Limb (tissue), 2 donors: ENCODE data around the gene C10orf88.
"Not testable (repeated sequence)": the region's sequence is repeated elsewhere in the genome, so short reads cannot be mapped to it uniquely, and the experiment has no call there.

Experiments
- DNase-seq, 2 donors: peaks; one replicate each; pipeline ENCODE4 v3.0.0-alpha.2; 2016; ENCODE audit errors: extremely low spot score in 2 of 2

Gene C10orf88

DNA sequence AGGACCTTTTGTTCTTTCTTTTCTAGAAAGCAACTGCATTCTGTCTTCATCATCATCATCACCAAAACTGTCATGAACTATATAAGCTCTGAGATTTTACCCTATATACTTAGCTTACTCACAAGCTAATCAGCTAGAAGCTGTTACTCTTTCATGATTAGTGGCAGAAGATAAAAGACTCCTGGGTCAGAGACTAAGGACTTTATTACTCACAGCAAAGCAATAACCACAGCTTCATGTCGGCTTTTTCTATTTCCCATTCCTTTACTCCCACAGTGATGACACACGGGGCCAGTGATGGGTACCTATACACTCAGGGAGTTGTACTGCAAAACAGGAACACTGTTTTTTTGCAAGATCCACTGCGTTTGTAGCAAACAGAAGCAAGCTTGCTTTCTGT lies 8.4 kb upstream of the C10orf88 start:
- no peak for DNase-seq

DNA sequence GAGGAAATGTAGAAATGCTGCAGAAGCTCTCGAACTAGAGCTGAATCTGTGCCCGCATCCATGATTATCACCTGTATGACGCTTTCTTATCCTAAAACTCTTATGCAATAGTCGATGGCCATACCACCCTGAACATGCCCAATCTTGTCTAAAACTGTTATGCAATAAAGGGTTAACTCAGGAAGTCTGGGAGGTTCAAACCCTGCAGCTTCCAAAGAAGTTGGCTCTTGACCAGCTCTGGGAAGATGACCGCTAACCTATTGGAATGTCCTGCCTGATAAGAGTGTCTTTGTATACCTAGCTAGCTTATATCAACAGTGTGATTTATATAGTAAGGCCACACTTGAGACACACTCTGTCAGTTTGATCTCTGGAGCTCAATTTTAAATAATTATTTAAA lies 3.4 kb upstream of the C10orf88 start:
- DNase-seq: no peak

DNA sequence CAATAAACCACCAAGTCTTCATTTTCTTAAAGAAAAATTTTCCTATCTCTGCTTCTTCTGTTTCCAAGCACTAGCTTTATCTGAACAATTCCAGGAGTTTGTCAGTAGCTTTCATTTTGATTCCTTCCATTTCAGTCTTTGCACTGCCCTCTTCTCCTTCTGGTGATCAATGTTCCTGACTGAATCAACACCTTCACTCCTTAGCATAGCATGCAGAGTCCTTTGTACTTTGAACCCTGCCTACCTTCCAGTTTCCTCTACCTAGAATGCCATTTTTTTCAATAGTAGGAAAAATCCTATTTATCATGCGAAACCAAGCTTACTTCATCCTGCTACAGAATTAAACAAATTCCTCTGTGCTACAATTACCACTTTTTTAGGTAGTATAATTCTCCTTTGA lies 1.9 kb upstream of the C10orf88 start:
- no peak for DNase-seq

DNA sequence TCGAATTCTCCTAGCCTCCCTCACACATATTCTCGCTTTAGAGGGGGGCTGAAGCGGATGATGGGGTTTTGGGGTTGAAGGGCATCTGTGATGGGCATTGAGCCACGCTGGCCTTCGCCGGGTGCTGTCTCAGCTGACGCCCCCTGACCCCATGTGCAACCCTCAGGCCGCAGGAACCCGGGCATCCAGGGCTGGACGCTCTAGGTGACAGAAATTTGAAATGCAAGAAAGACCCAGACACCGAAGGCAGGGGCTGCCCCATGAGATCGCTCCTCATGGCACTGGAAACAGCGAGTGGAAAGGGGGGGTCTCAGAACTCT lies 664 bp upstream of the C10orf88 start:
- no peak for DNase-seq

DNA sequence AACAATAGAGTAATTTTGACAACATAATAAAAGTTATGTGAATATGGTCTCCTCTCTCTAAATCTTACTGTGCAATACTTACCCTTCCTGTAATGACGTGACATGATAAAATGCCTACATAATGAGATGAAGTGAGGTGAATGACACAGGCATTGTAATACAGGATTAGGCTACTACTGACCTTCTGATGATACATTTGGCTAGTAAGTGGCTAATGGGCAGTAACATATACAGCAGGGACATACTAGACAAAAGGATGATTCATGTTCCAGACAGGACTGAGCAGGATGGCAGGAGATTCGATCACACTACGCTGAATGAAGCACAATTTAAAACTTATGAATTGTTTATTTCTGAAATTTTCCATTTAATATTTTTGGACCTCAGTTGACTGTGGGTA lies 4.7 kb downstream of the C10orf88 start:
- no peak for DNase-seq

DNA sequence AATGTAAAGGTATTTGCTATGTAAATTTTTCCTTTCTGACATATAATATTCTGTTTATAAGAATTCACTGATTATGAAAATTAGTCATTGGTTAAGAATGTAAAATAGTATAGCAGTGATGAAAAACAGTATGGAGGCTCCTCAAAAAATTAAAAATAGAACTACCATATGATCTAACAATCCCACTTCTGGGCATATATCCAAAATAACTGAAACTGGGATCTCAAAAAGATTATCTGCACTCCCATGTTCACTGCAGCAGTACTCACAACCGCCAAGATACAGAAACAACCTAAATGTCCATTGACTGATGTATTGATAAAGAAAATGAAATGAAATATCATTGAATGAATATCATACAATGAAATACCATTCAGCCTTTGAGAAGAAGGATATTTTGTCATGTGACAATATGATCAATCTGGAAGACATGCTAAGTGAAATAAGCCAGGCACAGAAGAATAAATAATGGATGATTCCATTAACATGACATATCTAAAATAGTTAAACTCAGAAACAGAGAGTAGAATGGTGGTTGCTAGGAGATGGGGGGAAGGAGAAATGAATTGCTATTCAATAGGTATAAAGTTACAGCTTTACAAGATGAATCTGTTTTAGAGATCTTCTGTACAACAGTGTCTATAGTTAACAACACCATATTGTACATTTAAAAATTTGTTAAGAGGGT lies 14.0 kb downstream of the C10orf88 start:
- peak in 1 of 2 donors; percentile 7 for DNase-seq

DNA sequence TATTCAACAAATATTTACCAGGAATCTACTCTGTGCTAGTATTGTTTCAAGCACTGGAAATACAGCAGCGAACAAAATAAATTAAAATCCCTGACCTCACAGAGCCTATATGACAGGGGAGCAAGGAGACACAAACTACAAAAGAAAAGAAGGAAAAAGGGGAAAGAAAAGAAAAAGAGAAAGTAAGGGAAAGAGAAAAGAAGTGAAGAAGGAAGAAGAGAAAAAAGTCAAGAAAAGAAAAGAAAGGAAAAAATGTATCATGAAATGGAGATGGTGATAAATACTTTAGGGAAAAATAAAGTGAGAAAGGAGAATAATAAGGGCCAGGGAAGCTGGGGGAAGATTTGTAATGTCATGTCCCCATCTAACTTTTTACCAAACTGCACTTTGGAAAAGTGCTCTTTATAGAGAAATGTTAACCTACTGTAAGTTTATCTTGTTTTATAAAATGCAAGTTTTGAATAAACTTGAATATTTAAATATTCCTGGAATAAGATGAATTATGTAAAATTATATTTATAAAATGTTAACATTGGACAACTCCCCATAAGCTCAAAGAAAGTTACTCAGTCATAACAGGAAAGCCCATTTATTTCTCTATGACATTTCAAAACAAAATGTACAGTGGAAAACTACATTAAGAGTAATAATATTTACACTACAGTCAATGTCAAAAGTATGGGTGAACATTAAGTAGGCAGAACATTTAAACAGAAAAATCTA lies 14.7 kb downstream of the C10orf88 start:
- DNase-seq: no peak

DNA sequence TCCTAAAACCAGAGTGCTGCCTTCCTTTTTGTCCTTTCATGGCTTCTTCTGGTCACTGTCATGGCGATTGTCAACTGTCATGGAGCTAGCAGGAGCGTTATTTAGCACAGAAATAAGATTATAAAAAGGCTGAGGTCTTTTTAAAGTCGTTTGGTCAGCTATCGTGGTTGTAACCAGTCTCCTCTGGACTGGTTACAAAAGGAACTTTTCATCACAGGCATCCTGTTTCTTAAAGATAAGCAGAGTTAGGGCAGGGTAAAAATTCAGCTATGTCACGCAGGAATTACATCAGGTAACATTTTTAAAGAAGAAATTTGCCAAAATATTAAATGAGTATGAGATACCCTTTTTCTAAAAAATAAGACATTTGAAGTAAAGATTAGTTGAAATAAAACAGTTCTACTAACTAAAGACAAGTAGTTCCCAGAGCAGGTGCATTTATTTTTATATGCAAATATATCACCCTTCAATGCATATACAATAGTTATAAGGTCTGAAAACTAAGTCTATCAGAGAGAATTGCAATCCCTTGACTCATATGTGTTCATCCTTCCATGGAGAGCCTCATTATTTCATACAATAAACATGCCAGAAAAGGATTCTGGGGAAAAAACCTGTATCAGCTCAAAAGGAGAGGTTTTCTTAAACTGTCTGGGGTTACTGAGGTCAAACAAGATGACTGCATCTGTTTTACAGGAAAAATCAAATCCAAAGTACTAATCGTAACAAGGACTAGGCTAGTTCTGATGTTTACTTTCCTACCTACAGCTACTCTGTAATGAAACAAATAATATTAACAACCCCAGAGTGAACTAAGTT lies 22.7 kb downstream of the C10orf88 start:
- no peak for DNase-seq

DNA sequence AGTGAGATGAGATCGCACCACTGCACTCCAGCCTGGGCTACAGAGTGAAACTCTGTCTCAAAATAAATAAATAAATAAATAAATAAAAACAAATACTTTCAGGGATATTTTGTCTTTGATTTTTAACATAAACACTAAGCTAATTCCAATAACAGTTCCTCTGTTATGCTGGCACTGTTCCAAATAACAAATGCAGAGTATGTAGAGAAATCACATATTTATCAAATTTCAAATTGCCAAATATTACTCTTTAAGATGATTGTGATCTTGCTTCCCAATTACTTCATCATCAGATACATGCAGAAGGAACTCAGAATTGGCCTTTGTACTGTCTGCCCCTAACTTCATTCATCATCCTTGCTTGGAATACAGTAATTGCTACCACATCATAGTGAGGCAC lies 23.9 kb downstream of the C10orf88 start:
- no peak for DNase-seq

DNA sequence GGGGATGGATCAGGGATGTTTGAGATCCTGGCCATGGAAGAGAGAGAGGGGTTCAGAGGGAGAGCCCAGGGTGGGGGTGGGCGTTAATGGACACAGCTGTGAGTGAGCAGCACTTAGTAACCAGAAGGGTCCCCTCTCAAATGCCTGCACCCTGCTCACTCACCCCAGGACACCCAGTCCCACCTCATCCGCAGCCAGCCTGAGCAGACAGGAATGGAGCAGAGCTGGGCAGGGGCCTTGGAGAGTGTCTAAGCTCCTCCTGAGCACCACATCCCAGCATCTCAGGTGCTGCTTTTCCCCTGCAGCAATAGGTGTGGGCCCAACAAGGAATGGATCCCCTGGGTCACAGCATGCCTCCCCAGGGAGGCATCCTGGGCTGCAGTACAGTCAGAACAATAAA lies 38.3 kb downstream of the C10orf88 start:
- DNase-seq: no peak

DNA sequence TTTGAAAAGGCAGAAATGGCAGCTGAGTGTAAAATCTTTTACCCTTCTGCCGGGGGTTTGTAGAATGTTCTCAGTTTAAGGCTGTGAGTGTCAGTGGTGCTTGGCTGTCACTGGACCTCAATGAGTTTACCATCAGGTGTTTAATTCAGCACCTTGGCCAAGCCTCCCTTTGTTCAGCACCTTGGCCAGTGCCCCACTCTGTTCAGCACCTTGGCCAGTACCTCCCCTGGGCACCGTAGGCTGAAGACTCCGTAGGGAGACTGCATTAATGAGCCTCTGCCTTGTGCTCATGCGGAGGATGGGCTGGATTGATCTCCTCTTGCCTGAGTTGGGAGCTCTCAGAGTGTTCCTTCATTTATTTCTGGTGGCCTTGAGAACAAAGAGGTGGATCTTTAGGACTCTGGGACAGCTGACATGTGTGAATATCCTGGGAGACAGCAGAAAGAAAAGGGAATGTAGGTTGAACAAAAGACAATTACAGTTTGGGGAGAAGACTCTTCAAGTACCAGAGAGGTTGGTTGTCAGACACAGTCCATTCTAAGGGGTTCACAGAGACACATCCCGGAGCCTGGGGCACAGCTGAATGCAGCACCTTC lies 42.0 kb downstream of the C10orf88 start:
- peak; percentile 35 to 79 for DNase-seq

DNA sequence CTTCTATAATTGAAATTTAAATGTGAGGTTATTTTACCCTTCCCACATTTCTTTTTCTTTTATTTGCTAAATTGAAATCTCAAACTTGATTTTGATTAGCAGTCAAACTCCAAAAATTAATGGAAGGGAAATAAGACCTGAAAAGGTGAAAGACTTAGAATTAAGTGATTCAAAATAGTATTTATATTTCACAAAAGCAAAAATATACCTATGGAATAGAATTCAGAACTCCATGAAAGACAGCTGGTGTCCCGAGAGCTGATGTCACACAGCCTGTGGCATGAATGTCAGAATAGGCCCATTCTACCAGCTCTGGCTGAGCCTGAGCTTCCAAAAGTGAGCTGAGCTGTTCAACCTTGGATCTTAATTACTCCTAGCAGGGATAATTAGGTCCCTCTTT lies 43.7 kb downstream of the C10orf88 start, which contains the start of gene FAM24A:
Gene FAM24A (plus strand): TSS at position 301 of the 400 bp plus-strand sequence. CDS start 1,025 bp downstream, outside the sequence.
- no peak for DNase-seq

DNA sequence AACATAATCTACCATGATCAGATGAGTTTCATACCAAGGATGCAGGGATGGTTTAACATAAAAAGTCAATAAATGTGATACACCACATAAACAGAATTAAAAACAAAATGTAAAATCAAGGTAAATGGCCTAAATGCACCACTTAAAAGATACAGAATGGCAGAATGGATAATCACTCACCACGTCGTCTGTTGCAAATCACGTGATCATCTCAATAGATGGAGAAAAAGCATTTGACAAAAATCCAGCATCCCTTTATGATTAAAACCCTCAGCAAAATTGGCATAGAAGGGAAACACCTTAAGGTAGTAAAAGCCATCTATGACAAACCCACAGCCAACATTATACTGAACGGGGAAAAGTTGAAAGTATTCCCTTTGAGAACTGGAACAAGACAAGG lies 50.2 kb downstream of the C10orf88 start:
- DNase-seq: not testable (repeated sequence)

DNA sequence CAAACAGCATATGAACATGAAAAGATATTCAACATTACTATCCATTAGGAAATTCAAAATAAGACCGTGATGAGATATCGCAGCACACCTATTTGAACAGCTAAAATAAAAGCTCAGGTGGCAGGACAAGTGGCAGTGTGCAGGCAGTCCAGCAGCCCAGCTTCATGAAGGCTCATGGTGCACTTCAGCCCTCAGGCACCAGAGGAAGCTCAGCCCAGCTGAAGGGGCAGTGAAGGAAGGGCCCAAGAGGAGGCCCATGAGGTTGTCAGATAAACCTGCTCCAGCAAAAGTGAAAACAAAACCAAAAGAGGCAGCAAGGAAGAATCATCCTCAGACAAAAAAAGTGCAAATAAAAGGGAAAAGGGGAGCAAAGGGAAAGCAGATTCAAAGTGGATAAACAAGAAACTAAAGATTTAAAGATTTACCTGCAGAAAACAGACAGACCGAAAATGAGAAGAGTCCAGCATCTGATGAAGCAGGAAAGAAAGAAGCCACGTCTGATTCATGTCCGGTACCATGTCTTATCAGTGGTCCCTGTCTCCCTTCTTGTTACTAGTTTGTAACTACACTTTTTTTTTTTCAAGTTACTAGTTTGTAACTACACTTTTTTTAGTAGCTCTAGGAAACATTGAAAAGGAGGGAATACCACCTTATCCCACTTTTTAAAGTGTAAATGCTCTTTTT lies 59.6 kb downstream of the C10orf88 start:
- no peak for DNase-seq

DNA sequence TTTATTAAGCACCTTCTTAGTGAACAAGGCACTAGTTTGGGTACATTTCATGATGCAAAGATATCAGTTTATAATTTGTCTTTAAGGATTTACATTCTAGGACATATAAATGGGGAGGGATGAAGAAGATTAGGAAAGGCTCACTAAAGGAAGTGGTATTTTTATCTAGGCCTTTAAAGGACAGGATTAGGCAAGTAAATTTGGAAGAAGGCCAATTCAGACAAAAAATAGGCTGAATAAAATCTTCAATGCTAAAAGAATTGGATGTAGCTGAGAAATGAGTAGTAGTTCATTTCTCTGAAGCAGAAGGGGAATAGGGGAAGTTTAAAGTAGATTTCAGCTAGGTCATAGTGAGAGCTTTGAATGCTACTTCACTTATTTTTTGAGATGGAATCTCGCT lies 69.9 kb downstream of the C10orf88 start:
- no peak for DNase-seq

DNA sequence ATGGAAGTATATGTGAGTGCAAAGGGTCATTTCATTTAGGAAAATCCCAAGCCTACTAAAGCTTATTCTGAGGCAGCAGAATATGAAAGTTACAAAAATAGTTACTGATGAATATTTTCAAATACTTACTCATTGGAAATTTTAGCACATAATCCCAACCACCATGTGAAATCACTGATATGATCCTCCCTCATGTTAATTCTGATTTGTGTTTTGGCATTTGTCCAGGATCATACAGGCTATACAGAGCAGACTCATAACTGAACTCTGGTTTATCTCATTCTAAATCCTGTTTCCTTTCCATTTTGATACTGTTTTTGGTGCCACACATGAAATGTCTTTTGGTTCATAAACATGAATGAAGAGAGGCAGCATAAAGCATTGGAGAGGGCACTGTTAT lies 71.3 kb downstream of the C10orf88 start:
- no peak for DNase-seq
